Karpas-422 (cell line): Measurements from ENCODE around the gene NAP1L2. TPM values are rescaled to one million over a fixed set of nuclear protein-coding genes. Genes with fewer than 3 reads are reported as not detected.
"Not testable (repeated sequence)": the region's sequence is repeated elsewhere in the genome, so short reads cannot be mapped to it uniquely, and the experiment has no call there.

Experiments
- DNase-seq: peaks from one replicate; pipeline ENCODE4 v3.0.0-alpha.2; 2015
- H2AFZ ChIP-seq: fragments of 200-600 bp; sonication (generic); 2 replicates; pipeline ENCODE4 v1.6.1; 2014; ENCODE audit warnings: antibody characterized with exemption, low read length, mixed read lengths
- H3K27ac ChIP-seq: fragments of 200-600 bp; sonication (generic); 2 replicates; pipeline ENCODE4 v1.5.1; 2014; ENCODE audit warnings: mild to moderate bottlenecking, low read length, moderate library complexity
- H3K27me3 ChIP-seq: fragments of 200-600 bp; sonication (generic); 2 replicates; pipeline ENCODE4 v1.6.1; 2014; ENCODE audit warnings: low read length, mixed read lengths
- H3K36me3 ChIP-seq: fragments of 200-600 bp; sonication (generic); 2 replicates; pipeline ENCODE4 v1.6.1; 2014; ENCODE audit warnings: low read length, mixed read lengths; ENCODE audit not compliant: insufficient read depth
- H3K4me1 ChIP-seq: fragments of 200-600 bp; sonication (generic); 2 replicates; pipeline ENCODE4 v1.6.1; 2014; ENCODE audit warnings: mild to moderate bottlenecking, low read length, mixed read lengths
- H3K4me2 ChIP-seq: fragments of 200-600 bp; sonication (generic); 2 replicates; pipeline ENCODE4 v1.6.1; 2014; ENCODE audit warnings: low read length, low read depth, mild to moderate bottlenecking; ENCODE audit not compliant: poor library complexity, severe bottlenecking
- H3K4me3 ChIP-seq: fragments of 200-600 bp; sonication (generic); 2 replicates; pipeline ENCODE4 v1.5.1; 2014; ENCODE audit warnings: mild to moderate bottlenecking, antibody characterized with exemption, low read length, mixed read lengths
- H3K79me2 ChIP-seq: fragments of 200-600 bp; sonication (generic); 2 replicates; pipeline ENCODE4 v1.6.1; 2014; ENCODE audit warnings: mild to moderate bottlenecking, low read length, mixed read lengths
- H3K9ac ChIP-seq: fragments of 200-600 bp; sonication (generic); 2 replicates; pipeline ENCODE4 v1.6.0; 2014; ENCODE audit warnings: low read length
- H3K9me2 ChIP-seq: fragments of 200-600 bp; sonication (generic), shearing (Covaris generic); replicated peaks from 2 replicates; pipeline ENCODE4 v1.6.0; 2014; ENCODE audit warnings: mild to moderate bottlenecking, low read length, moderate library complexity; ENCODE audit not compliant: insufficient read depth
- H3K9me3 ChIP-seq: fragments of 300-700, 200-600 bp; sonication (generic); 2 replicates; pipeline ENCODE4 v1.6.1; 2014; ENCODE audit warnings: low read length, mixed read lengths
- H4K20me1 ChIP-seq: fragments of 200-600 bp; sonication (generic); 2 replicates; pipeline ENCODE4 v1.6.1; 2014; ENCODE audit warnings: mild to moderate bottlenecking, antibody characterized with exemption, low read length, low read depth; ENCODE audit not compliant: insufficient read depth
- total RNA-seq: library from RNA; depleted of rRNA; stranded (reverse); fragments of >200 nt; shearing (Covaris generic); gene quantifications from 2 replicates; pipeline ENCODE4 v1.2.3, GENCODE V29; 2014; ENCODE audit warnings: low replicate concordance; rRNA removed

The NAP1L2 gene
- total RNA-seq, 1 experiment from 2014 or later: not detected

- H3K9ac ChIP-seq, H3K79me2 ChIP-seq, H2AFZ ChIP-seq, H3K36me3 ChIP-seq, H3K27ac ChIP-seq, H3K27me3 ChIP-seq, H3K9me2 ChIP-seq, H3K9me3 ChIP-seq, H3K4me2 ChIP-seq, DNase-seq, H4K20me1 ChIP-seq, H3K4me3 ChIP-seq, H3K4me1 ChIP-seq: not testable (repeated sequence)
Measured at GRCh38 chrX:73168945-73169344, 45.7 kb downstream of the NAP1L2 start.

Other genes with a start within 250 kb of the NAP1L2 start
- not detected in 2 replicates for gene PABPC1L2B, start 211.9 kb downstream of the NAP1L2 start, total RNA-seq
- not detected in 2 replicates for gene PABPC1L2A, start 135.3 kb downstream of the NAP1L2 start, total RNA-seq
- gene CDX4, start 232.2 kb upstream of the NAP1L2 start, total RNA-seq: not detected in 2 replicates